ENCODE results near the gene ACTN4.

DNA sequence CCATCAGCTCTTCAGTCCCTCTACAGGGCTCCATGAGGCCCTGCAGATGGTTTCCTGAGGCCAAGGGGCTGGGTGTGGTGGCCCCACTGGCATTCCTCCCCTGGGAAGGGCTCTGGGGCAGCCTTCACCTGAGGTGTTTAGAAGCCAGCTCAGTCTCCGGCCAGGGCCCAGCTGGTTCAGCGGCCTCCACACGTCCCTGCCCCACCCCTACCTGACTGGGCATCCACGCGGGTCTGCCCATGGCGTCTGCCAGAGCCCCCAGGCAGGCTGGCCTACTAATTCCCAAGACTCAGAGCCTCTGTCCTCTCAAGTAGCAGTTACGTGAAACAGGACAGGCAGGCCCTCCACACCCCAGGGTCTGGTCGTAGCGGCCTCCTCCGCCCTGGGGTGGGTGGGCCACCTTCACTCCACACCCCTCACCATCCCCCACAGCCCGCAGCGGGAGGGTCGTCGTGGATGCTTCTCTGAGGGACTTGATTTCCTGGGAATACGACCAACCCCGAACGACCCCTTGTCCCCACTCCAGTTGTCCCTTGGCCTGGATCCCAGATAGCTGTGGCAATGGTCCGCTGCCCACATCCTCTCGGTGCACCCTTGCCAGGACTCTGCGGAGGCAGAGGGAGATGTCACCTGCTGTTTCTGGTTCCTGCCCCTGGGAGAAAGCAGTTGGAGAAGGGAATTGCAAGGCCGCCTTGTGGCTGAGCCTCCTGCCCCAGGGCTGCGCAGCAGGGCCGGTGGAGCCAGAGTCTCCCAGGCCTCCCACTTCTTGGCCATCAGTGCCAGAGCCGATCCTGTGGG, 72.5 kb downstream of the ACTN4 start:
- TF ChIP-seq RFX5 (IDR thresholded peaks at IDR 0.05; ENCODE audit: low read depth, low read length): no peak
- TF ChIP-seq NBN (IDR thresholded peaks at IDR 0.05): no peak
- TF ChIP-seq POLR2A (IDR thresholded peaks at IDR 0.05; ENCODE audit: low read depth, low read length): no peak
- TF ChIP-seq EP300 (IDR thresholded peaks at IDR 0.05; ENCODE audit: borderline replicate concordance in 1 of 2, control insufficient read depth in 1 of 2, low read depth in 2 of 2, low read length in 2 of 2): no peak
- no peak for TF ChIP-seq CHD1 (IDR thresholded peaks at IDR 0.05; ENCODE audit: low read depth, low read length)
- TF ChIP-seq TCF12 (IDR thresholded peaks at IDR 0.05; ENCODE audit: low read depth, low read length): no peak
- no peak for TF ChIP-seq POLR2AphosphoS5 (IDR thresholded peaks at IDR 0.05; ENCODE audit: low read length)
- TF ChIP-seq RAD21 (IDR thresholded peaks at IDR 0.05; ENCODE audit: insufficient read depth, low read depth, low read length): no peak
- TF ChIP-seq, protein P1, sequence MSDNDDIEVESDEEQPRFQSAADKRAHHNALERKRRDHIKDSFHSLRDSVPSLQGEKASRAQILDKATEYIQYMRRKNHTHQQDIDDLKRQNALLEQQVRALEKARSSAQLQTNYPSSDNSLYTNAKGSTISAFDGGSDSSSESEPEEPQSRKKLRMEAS (IDR thresholded peaks at IDR 0.05; ENCODE audit: low read depth, low read length): no peak

Data from GM12878 (cell line).